Thoracic aorta (tissue), 2 donors: ENCODE data around the gene TEKTIP1. TPM values are rescaled to one million over a fixed set of nuclear protein-coding genes. Genes with fewer than 3 reads are reported as not detected.

Experiments used
- ATAC-seq: fragments of 150-250 bp; one replicate; pipeline ENCODE4 v1.8.0; 2017; ENCODE audit warnings: low read depth; ENCODE audit not compliant: insufficient number of reproducible peaks, low FRiP score
- DNase-seq: peaks from one replicate; pipeline ENCODE4 v3.0.0-alpha.2; 2020; ENCODE audit warnings: low spot score
- H3K27ac ChIP-seq, 2 donors: fragments of 200-600 bp; sonication (generic); 1 replicate in 1 of 2; 2 replicates in 1 of 2; pipeline ENCODE4 v1.5.1; 2016; ENCODE audit warnings: mild to moderate bottlenecking in 2 of 2, moderate library complexity in 2 of 2
- H3K27me3 ChIP-seq: fragments of 200-600 bp; sonication (generic); replicated peaks from 2 replicates; pipeline ENCODE4 v1.6.0; 2016; ENCODE audit warnings: mild to moderate bottlenecking; ENCODE audit not compliant: insufficient read depth
- H3K36me3 ChIP-seq: fragments of 200-600 bp; sonication (generic); one replicate; pipeline ENCODE4 v1.5.1; 2016
- H3K4me1 ChIP-seq, 2 donors: fragments of 200-600 bp; sonication (generic); 1 replicate in 1 of 2; 2 replicates in 1 of 2; pipeline versions ENCODE4 v1.5.1 to v1.6.0; 2016; ENCODE audit warnings: low read depth in 2 of 2, mild to moderate bottlenecking in 1 of 2; ENCODE audit not compliant: control insufficient read depth in 1 of 2
- H3K4me3 ChIP-seq: fragments of 200-600 bp; sonication (generic); 2 replicates; pipeline ENCODE4 v1.5.1; 2016; ENCODE audit warnings: mild to moderate bottlenecking
- H3K9me3 ChIP-seq: fragments of 200-600 bp; sonication (generic); 2 replicates; pipeline ENCODE4 v1.5.1; 2016
- total RNA-seq, 2 donors: library from RNA; depleted of rRNA; stranded (reverse); fragments of >200 nt; gene quantifications; one replicate each; pipeline versions ENCODE4 v1.1.0 to v1.2.3, GENCODE V29; 2016
- TF ChIP-seq, protein P1 (sequence below): fragments of 200-600 bp; sonication (generic); IDR thresholded peaks from one replicate; pipeline ENCODE4 v1.5.1; 2019; ENCODE audit warnings: antibody characterized with exemption

The TEKTIP1 gene
- total RNA-seq, 2 donors from 2014 or later = not detected

DNA sequence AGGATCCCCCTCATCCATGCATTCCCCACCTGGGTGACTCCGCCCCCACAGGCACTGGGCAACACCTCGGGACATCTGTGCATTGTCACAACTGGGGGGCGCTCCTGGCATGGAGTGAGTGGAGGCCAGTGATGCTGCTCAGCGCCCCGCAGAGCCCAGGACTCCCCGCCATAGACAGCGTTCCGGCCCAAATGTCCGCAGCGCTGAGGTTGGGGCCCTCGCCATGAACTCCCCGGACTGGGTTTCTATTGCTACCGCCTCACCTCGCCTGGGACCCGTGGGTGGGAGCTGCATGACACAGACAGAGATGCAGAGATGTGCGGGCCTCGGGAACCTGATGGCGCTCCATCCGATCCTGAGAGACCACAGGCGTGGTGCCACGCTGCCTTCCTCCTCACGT, 28.2 kb upstream of the TEKTIP1 start:
- no peak overlapping the region for H3K27ac ChIP-seq
- DNase-seq (no peak), ATAC-seq (no peak)
- peaks cover 0 to 22% of the 10 kb centered on the region in 2 donors for H3K4me1 ChIP-seq
- H3K27me3 ChIP-seq = no peaks in the 10 kb centered on the region
- H3K9me3 ChIP-seq = no peaks in the 10 kb centered on the region
- H3K4me3 ChIP-seq = no peak overlapping the region
- peaks cover 11% of the 10 kb centered on the region for H3K36me3 ChIP-seq
- TF ChIP-seq, protein P1, sequence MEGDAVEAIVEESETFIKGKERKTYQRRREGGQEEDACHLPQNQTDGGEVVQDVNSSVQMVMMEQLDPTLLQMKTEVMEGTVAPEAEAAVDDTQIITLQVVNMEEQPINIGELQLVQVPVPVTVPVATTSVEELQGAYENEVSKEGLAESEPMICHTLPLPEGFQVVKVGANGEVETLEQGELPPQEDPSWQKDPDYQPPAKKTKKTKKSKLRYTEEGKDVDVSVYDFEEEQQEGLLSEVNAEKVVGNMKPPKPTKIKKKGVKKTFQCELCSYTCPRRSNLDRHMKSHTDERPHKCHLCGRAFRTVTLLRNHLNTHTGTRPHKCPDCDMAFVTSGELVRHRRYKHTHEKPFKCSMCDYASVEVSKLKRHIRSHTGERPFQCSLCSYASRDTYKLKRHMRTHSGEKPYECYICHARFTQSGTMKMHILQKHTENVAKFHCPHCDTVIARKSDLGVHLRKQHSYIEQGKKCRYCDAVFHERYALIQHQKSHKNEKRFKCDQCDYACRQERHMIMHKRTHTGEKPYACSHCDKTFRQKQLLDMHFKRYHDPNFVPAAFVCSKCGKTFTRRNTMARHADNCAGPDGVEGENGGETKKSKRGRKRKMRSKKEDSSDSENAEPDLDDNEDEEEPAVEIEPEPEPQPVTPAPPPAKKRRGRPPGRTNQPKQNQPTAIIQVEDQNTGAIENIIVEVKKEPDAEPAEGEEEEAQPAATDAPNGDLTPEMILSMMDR = no peak

DNA sequence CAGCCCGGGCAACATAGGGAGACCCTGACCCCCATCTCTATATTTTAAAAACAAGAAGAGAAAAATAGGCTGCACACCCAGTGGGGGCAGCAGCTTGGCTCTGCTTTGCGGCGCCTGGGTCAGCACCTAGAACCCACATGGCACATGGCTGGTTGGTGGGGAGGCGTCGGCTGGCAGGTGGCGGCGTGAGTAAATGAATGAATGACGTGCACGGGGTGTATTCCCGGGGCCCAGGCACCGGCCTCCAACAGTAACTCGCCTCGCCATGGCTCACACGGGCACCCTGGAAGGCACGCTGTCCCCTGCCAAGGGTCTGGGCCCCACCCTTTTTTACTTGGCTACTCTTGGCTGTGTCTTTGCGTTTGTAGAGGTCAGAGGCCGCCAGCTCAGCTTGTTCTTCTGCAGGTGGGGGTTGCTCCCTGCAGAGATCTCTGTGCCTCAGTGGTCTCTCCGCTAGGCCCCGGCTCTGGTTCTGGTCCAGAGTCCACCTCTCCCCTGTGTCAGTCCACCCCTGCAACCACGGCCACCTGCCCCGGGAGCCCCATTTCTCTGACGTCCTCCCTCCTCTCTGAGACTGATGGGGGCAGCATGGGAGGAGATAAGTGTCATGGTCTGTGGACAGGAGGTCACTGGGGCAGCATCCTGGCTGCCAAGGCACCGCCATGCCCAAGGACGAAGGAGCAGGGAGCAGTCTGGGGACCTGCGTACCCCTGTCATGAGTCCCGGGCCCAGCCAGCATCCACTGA, 27.3 kb upstream of the TEKTIP1 start:
- Histone ChIP-seq H3K27ac (no peak overlapping the region), H3K36me3 (peaks cover 11% of the 10 kb centered on the region), H3K4me1 (peaks cover 0 to 26% of the 10 kb centered on the region in 2 donors), H3K9me3 (no peaks in the 10 kb centered on the region), H3K27me3 (no peaks in the 10 kb centered on the region), H3K4me3 (no peak overlapping the region)
- ATAC-seq (no peak), DNase-seq (no peak)
- TF ChIP-seq, protein P1 = no peak

DNA sequence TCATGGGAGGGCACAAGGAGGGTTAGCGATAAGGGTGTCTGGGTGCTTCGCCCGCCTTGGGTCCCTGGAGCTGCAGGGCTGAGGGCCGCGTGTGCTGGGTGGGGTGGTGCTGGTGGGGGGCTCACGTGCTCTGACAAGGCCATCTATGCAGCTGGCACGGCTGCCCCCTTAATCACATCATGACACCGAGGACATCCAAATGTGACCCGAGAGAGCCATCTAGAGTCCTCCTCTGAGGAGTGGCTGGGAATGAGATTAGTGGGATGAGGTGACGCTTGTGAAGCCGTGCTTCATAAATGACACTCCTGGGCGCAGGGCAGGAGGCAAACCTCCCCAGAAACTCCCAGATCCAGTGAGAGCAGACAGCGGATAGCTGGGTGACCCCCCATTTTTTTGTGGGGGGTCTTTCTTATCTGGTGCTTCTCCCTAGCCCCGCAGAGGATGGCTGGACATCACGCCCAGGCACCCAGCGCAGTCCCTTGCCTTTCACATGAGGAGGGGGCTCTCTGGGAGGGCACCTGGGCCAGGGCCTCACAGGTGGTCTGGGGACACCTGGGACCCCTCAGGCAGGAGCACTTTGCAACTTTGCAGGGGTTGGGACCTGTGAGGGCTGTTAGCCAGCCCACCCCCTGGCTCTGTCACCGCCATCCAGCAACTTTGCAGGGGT, 26.3 kb upstream of the TEKTIP1 start:
- ATAC-seq (no peak), DNase-seq (no peak)
- Histone ChIP-seq H3K4me1 (peaks cover 0 to 24% of the 10 kb centered on the region in 2 donors), H3K9me3 (no peaks in the 10 kb centered on the region), H3K4me3 (no peak overlapping the region), H3K27me3 (no peaks in the 10 kb centered on the region), H3K27ac (no peak overlapping the region), H3K36me3 (peaks cover 11% of the 10 kb centered on the region)
- TF ChIP-seq, protein P1 = no peak

- H3K4me3 ChIP-seq = no peak overlapping the region
- TF ChIP-seq, protein P1 = no peak
- peaks cover 11% of the 10 kb centered on the region for H3K36me3 ChIP-seq
- H3K27ac ChIP-seq = no peak overlapping the region
- H3K9me3 ChIP-seq = no peaks in the 10 kb centered on the region
- DNase-seq = no peak
- no peak for ATAC-seq
- H3K4me1 ChIP-seq = peaks cover 0 to 23% of the 10 kb centered on the region in 2 donors
- no peaks in the 10 kb centered on the region for H3K27me3 ChIP-seq
These were observed 25.5 kb upstream of the TEKTIP1 start for GRCh38 chr19:3513229-3514140.

- ATAC-seq (no peak), DNase-seq (no peak)
- Histone ChIP-seq H3K27me3 (no peaks in the 10 kb centered on the region), H3K27ac (no peak overlapping the region), H3K9me3 (no peaks in the 10 kb centered on the region), H3K4me1 (peaks cover 0 to 23% of the 10 kb centered on the region in 2 donors), H3K4me3 (no peak overlapping the region), H3K36me3 (peaks cover 9% of the 10 kb centered on the region)
- TF ChIP-seq, protein P1 = no peak
These were observed 24.0 kb upstream of the TEKTIP1 start for GRCh38 chr19:3514930-3515329.
